Cardiac muscle cell (in vitro differentiated cells and primary cell): Measurements from ENCODE around the gene MAP7D3. TPM values are rescaled to one million over a fixed set of nuclear protein-coding genes. Genes with fewer than 3 reads are reported as not detected.

Experiments
- DNase-seq, 2 donors: peaks; one replicate each; pipeline versions ENCODE4 v3.0.0 to v3.0.0-alpha.2; 2010 to 2017; ENCODE audit warnings: low read depth in 1 of 2, low spot score in 1 of 2
- H3K27ac ChIP-seq: fragments of 200-600 bp; sonication (generic); 2 replicates; pipeline ENCODE4 v1.5.1; 2016
- H3K27me3 ChIP-seq: fragments of 200-600 bp; sonication (generic); 2 replicates; pipeline ENCODE4 v1.6.0; 2016; ENCODE audit warnings: control low read depth
- H3K36me3 ChIP-seq: fragments of 200-600 bp; sonication (generic); 2 replicates; pipeline ENCODE4 v1.5.1; 2016; ENCODE audit warnings: control low read depth
- H3K4me1 ChIP-seq: fragments of 200-600 bp; sonication (generic); 2 replicates; pipeline ENCODE4 v1.8.1; 2017; ENCODE audit warnings: low read depth, mild to moderate bottlenecking, mixed run types
- H3K4me3 ChIP-seq: fragments of 200-600 bp; sonication (generic); 2 replicates; pipeline ENCODE4 v1.5.1; 2016; ENCODE audit warnings: mild to moderate bottlenecking
- H3K9me3 ChIP-seq: fragments of 200-600 bp; sonication (generic); 2 replicates; pipeline ENCODE4 v1.5.1; 2017; ENCODE audit warnings: low read depth, mild to moderate bottlenecking, control low read depth
- polyA plus RNA-seq: library from polyadenylated mRNA; unstranded; fragments of >200 nt; fragmentation: Nextera tagmentation; extraction: Ambion mirVana; gene quantifications from 2 replicates; pipeline ENCODE4 v1.2.1, GENCODE V29; 2016
- total RNA-seq: library from RNA; depleted of rRNA; stranded (reverse); fragments of >200 nt; gene quantifications from 2 replicates; pipeline ENCODE4 v1.2.3, GENCODE V29; 2016
- TF ChIP-seq, protein P1 (sequence below): IDR thresholded peaks from 2 replicates; pipeline ENCODE4 v1.5.1; 2012; ENCODE audit warnings: low read depth, mild to moderate bottlenecking, low read length

Gene MAP7D3
- total and polyA plus RNA-seq, 2 experiments from 2014 or later, result 5.7 to 10.4 TPM

DNA sequence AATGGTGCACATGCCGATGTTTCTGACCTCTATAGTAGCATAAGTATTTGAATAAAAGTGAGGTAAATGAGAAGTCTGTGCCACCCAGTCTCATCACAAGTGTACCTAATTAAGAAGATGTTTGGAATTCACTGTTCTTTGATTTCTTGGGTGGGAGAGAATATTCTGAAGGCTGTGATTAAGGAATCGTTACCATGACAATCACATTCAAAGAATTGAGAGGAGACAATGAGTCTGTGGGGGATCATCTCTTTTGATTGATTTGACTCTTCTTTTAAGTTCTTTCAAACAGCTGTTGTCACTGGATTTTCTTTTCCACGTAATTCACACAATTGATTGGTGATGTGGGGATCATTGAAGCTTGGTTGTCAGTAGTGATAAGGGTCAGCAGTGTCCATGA, 85.8 kb downstream of the MAP7D3 start:
- H3K27me3 ChIP-seq, result no peaks in the 10 kb centered on the region
- no peak overlapping the region for H3K4me3 ChIP-seq
- no peak overlapping the region for H3K27ac ChIP-seq
- no peaks in the 10 kb centered on the region for H3K4me1 ChIP-seq
- TF ChIP-seq, protein P1, sequence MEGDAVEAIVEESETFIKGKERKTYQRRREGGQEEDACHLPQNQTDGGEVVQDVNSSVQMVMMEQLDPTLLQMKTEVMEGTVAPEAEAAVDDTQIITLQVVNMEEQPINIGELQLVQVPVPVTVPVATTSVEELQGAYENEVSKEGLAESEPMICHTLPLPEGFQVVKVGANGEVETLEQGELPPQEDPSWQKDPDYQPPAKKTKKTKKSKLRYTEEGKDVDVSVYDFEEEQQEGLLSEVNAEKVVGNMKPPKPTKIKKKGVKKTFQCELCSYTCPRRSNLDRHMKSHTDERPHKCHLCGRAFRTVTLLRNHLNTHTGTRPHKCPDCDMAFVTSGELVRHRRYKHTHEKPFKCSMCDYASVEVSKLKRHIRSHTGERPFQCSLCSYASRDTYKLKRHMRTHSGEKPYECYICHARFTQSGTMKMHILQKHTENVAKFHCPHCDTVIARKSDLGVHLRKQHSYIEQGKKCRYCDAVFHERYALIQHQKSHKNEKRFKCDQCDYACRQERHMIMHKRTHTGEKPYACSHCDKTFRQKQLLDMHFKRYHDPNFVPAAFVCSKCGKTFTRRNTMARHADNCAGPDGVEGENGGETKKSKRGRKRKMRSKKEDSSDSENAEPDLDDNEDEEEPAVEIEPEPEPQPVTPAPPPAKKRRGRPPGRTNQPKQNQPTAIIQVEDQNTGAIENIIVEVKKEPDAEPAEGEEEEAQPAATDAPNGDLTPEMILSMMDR, result no peak
- DNase-seq, result no peak
- H3K36me3 ChIP-seq, result no peaks in the 10 kb centered on the region
- H3K9me3 ChIP-seq, result no peaks in the 10 kb centered on the region

DNA sequence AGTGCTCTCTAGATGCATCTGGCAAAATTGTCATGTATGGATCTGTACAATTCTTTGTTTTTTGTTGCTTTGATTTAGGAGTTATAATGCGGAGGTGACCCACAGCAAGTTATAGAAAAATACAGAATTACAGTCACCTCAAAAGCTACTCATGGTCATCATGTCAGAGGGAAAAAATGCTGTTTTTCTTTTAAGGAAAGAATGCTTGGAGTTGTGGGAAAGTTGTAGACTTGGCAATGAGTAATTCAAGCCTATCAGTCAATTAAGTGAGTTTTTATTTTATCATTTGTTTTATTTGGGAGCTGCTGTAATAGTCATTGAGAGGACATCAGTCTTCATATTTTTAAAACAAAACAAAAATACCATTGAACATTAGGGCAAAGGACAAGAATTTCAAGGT, 87.5 kb downstream of the MAP7D3 start:
- Histone ChIP-seq H3K4me3 (no peak overlapping the region), H3K27me3 (no peaks in the 10 kb centered on the region), H3K36me3 (no peaks in the 10 kb centered on the region), H3K27ac (no peak overlapping the region), H3K4me1 (no peaks in the 10 kb centered on the region), H3K9me3 (no peaks in the 10 kb centered on the region)
- TF ChIP-seq, protein P1, result no peak
- DNase-seq, result no peak

Other genes with a start within 250 kb of the MAP7D3 start
- gene FHL1, start 103.9 kb downstream of the MAP7D3 start, total RNA-seq, result 27.1 and 38.9 TPM in 2 replicates
- gene FHL1, start 103.9 kb downstream of the MAP7D3 start, polyA plus RNA-seq, result 23.5 and 28.8 TPM in 2 replicates
- not detected in 2 replicates for gene ADGRG4, start 49.6 kb upstream of the MAP7D3 start, total RNA-seq
- not detected in 2 replicates for gene ADGRG4, start 49.6 kb upstream of the MAP7D3 start, polyA plus RNA-seq
- not detected in 2 replicates for gene BRS3, start 236.5 kb upstream of the MAP7D3 start, total RNA-seq
- 0.11 TPM in 2 replicates for gene BRS3, start 236.5 kb upstream of the MAP7D3 start, polyA plus RNA-seq
- gene HTATSF1, start 246.2 kb upstream of the MAP7D3 start, total RNA-seq, result 78.5 and 80.4 TPM in 2 replicates
- gene HTATSF1, start 246.2 kb upstream of the MAP7D3 start, polyA plus RNA-seq, result 86.7 and 95.8 TPM in 2 replicates